ENCODE measurements around the gene CUBN. TPM values are rescaled to one million over a fixed set of nuclear protein-coding genes. Genes with fewer than 3 reads are reported as not detected.

CUBN gene
- total RNA-seq, 2 donors from 2014 or later = 0.75 to 1.3 TPM

DNA sequence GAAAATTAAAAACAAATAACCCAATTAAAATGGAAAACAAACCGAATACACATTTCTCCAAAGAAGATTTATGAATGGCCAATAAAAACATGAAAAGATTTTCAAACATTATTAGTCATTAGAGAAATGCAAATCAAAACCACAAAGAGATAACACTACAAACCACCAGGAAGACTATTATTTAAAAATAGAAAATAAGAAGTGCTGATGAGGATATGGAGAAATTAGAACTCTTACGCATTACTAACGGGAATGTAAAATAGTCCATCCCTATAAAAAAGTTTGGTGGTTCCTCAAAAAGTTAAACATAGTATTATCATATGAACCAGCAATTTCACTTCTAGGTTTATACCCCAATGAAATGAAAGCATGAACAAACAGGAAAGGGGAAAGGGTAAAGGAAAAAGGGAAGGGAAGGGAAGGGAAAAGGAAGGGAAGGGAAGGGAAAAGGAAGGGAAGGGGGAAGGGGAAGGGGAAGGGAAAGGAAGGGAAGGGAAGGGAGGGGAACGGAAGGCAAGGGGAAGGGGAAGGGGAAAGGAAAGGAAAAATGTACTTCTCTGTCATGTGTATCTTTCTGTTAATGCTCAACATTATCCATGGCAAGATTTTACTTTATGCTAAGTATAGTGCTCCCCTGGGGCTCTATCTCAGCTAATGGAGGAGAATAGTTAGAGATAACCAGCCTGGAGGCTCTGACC lies 187.1 kb downstream of the CUBN start:
- WGBS, 2 experiments (ENCODE audit: insufficient coverage in 1 of 2, insufficient read length in 1 of 2) = 90% methylated on average over 4 of the region's 4 CpGs; no CpG with 5 or more reads in 1 of the 2 experiments
- no peak overlapping the region for H3K27ac ChIP-seq (ENCODE audit: low read depth, low read length)
- Mint-ChIP-seq H3K27me3 (ENCODE audit: insufficient read depth) (no peaks in the 10 kb centered on the region), H3K4me3 (no peak overlapping the region), H3K36me3 (ENCODE audit: low read depth) (no peaks in the 10 kb centered on the region), H3K4me1 (no peaks in the 10 kb centered on the region), H3K9me3 (no peaks in the 10 kb centered on the region), H3K27ac (no peak overlapping the region)
- no peak for DNase-seq
- H3K9ac ChIP-seq (ENCODE audit: extremely low read depth, low read length, poor library complexity, severe bottlenecking) = no peak overlapping the region
- TF ChIP-seq CTCF (conservative IDR thresholded peaks at IDR 0.05) = no peak
- H3K4me3 ChIP-seq (ENCODE audit: low read length) = no peak overlapping the region
- no peaks in the 10 kb centered on the region for H3K36me3 ChIP-seq (ENCODE audit: control insufficient read depth, insufficient read depth, low read length)
- no peaks in the 10 kb centered on the region for H3K9me3 ChIP-seq (ENCODE audit: control insufficient read depth, low read length)
- no peaks in the 10 kb centered on the region for H3K4me1 ChIP-seq (ENCODE audit: control insufficient read depth, insufficient read depth, low read length)
- no peaks in the 10 kb centered on the region for H3K27me3 ChIP-seq (ENCODE audit: control insufficient read depth, insufficient read depth, low read length, poor library complexity, severe bottlenecking)

DNA sequence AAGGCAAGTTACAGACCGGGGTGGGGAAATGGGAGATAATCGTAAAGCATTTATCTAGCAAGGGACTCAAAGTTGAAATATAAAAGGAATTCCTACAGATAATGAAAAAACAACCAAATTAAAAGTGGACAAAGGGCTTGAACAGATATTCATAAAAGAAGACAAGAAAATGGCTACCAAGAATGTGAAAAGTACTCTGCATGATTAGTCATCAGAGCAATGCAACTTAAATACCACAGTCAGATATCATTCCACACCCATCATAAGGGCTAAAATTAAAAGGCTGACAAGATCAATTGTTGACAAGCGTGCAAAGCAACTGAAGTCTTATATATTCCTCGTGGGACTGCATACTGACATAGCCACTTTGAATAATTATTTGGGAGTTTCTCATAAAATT lies 187.7 kb downstream of the CUBN start:
- WGBS, 2 experiments (ENCODE audit: insufficient coverage in 1 of 2, insufficient read length in 1 of 2) = 97% methylated on average over 4 of the region's 4 CpGs; no CpG with 5 or more reads in 1 of the 2 experiments
- H3K27ac Mint-ChIP-seq = no peak overlapping the region
- no peaks in the 10 kb centered on the region for H3K36me3 ChIP-seq (ENCODE audit: control insufficient read depth, insufficient read depth, low read length)
- H3K36me3 Mint-ChIP-seq (ENCODE audit: low read depth) = no peaks in the 10 kb centered on the region
- TF ChIP-seq CTCF (conservative IDR thresholded peaks at IDR 0.05) = no peak
- no peak overlapping the region for H3K27ac ChIP-seq (ENCODE audit: low read depth, low read length)
- H3K9me3 Mint-ChIP-seq = no peaks in the 10 kb centered on the region
- no peaks in the 10 kb centered on the region for H3K4me1 Mint-ChIP-seq
- no peak for DNase-seq
- H3K4me1 ChIP-seq (ENCODE audit: control insufficient read depth, insufficient read depth, low read length) = no peaks in the 10 kb centered on the region
- H3K4me3 Mint-ChIP-seq = no peak overlapping the region
- H3K27me3 Mint-ChIP-seq (ENCODE audit: insufficient read depth) = no peaks in the 10 kb centered on the region
- H3K27me3 ChIP-seq (ENCODE audit: control insufficient read depth, insufficient read depth, low read length, poor library complexity, severe bottlenecking) = no peaks in the 10 kb centered on the region
- H3K9ac ChIP-seq (ENCODE audit: extremely low read depth, low read length, poor library complexity, severe bottlenecking) = no peak overlapping the region
- H3K4me3 ChIP-seq (ENCODE audit: low read length) = no peak overlapping the region
- no peaks in the 10 kb centered on the region for H3K9me3 ChIP-seq (ENCODE audit: control insufficient read depth, low read length)

- Mint-ChIP-seq H3K36me3 (ENCODE audit: low read depth) (no peaks in the 10 kb centered on the region), H3K4me1 (no peaks in the 10 kb centered on the region)
Measured at GRCh38 chr10:16941067-16941466, 188.5 kb downstream of the CUBN start.

More at GRCh38 chr10:16941067-16941466, 188.5 kb downstream of the CUBN start:
- Histone ChIP-seq H3K4me1 (ENCODE audit: control insufficient read depth, insufficient read depth, low read length) (no peaks in the 10 kb centered on the region), H3K27me3 (ENCODE audit: control insufficient read depth, insufficient read depth, low read length, poor library complexity, severe bottlenecking) (no peaks in the 10 kb centered on the region), H3K27ac (ENCODE audit: low read depth, low read length) (no peak overlapping the region), H3K9me3 (ENCODE audit: control insufficient read depth, low read length) (no peaks in the 10 kb centered on the region), H3K9ac (ENCODE audit: extremely low read depth, low read length, poor library complexity, severe bottlenecking) (no peak overlapping the region), H3K36me3 (ENCODE audit: control insufficient read depth, insufficient read depth, low read length) (no peaks in the 10 kb centered on the region), H3K4me3 (ENCODE audit: low read length) (no peak overlapping the region)
- H3K27me3 Mint-ChIP-seq (ENCODE audit: insufficient read depth) = no peaks in the 10 kb centered on the region
- no peak overlapping the region for H3K27ac Mint-ChIP-seq
- TF ChIP-seq CTCF (conservative IDR thresholded peaks at IDR 0.05) = no peak
- no peak for DNase-seq
- H3K9me3 Mint-ChIP-seq = no peaks in the 10 kb centered on the region
- H3K4me3 Mint-ChIP-seq = no peak overlapping the region
- 80 to 100% methylated on average over 1 of the region's 3 CpGs for WGBS, 2 experiments (ENCODE audit: insufficient coverage in 1 of 2, insufficient read length in 1 of 2)

Measured in endodermal cell (in vitro differentiated cells).